ENCODE results near the gene SMCO3.

DNA sequence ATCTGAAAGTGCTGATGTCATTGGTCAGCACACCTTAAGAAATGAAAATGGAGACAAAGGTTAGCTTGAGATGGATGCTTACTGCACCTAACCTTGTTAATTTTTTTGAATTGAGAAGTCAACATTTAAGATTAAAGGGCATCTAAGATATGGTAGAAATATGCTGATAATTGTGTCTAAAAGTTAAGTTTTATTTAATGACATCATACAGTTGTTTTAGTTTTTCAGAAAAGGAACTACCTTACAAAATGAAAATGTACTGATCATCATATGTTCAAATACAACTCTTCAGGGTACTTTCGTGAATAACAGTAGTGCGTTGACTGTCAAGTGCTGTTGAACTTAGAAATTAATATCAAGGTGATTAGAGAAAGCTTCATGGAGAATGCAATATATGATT is 2.5 kb downstream of the SMCO3 start:
- TF ChIP-seq, protein P1, sequence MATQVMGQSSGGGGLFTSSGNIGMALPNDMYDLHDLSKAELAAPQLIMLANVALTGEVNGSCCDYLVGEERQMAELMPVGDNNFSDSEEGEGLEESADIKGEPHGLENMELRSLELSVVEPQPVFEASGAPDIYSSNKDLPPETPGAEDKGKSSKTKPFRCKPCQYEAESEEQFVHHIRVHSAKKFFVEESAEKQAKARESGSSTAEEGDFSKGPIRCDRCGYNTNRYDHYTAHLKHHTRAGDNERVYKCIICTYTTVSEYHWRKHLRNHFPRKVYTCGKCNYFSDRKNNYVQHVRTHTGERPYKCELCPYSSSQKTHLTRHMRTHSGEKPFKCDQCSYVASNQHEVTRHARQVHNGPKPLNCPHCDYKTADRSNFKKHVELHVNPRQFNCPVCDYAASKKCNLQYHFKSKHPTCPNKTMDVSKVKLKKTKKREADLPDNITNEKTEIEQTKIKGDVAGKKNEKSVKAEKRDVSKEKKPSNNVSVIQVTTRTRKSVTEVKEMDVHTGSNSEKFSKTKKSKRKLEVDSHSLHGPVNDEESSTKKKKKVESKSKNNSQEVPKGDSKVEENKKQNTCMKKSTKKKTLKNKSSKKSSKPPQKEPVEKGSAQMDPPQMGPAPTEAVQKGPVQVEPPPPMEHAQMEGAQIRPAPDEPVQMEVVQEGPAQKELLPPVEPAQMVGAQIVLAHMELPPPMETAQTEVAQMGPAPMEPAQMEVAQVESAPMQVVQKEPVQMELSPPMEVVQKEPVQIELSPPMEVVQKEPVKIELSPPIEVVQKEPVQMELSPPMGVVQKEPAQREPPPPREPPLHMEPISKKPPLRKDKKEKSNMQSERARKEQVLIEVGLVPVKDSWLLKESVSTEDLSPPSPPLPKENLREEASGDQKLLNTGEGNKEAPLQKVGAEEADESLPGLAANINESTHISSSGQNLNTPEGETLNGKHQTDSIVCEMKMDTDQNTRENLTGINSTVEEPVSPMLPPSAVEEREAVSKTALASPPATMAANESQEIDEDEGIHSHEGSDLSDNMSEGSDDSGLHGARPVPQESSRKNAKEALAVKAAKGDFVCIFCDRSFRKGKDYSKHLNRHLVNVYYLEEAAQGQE (IDR thresholded peaks at IDR 0.05), result no peak
- TF ChIP-seq JUNB (IDR thresholded peaks at IDR 0.05) (no peak), MYC (IDR thresholded peaks at IDR 0.05; ENCODE audit: borderline replicate concordance, low read length) (no peak), HDAC2 (IDR thresholded peaks at IDR 0.05) (no peak), SREBF2 (IDR thresholded peaks at IDR 0.05) (no peak), MAFK (IDR thresholded peaks at IDR 0.05; ENCODE audit: partially characterized antibody) (no peak), CEBPB (IDR thresholded peaks at IDR 0.05) (no peak), CBX8 (IDR thresholded peaks at IDR 0.05) (no peak), POLR2A (IDR thresholded peaks at IDR 0.05; ENCODE audit: low read length) (no peak), EHMT2 (IDR thresholded peaks at IDR 0.05; ENCODE audit: low read depth) (no peak), FOSL2 (IDR thresholded peaks at IDR 0.05) (no peak), FOSL2 (CRISPR knock-in tag; IDR thresholded peaks at IDR 0.05) (no peak)
- TF ChIP-seq, protein P2, sequence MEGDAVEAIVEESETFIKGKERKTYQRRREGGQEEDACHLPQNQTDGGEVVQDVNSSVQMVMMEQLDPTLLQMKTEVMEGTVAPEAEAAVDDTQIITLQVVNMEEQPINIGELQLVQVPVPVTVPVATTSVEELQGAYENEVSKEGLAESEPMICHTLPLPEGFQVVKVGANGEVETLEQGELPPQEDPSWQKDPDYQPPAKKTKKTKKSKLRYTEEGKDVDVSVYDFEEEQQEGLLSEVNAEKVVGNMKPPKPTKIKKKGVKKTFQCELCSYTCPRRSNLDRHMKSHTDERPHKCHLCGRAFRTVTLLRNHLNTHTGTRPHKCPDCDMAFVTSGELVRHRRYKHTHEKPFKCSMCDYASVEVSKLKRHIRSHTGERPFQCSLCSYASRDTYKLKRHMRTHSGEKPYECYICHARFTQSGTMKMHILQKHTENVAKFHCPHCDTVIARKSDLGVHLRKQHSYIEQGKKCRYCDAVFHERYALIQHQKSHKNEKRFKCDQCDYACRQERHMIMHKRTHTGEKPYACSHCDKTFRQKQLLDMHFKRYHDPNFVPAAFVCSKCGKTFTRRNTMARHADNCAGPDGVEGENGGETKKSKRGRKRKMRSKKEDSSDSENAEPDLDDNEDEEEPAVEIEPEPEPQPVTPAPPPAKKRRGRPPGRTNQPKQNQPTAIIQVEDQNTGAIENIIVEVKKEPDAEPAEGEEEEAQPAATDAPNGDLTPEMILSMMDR (IDR thresholded peaks at IDR 0.05), result no peak; the same call in 1 of the 3 replicates
- TF ChIP-seq, protein P3, sequence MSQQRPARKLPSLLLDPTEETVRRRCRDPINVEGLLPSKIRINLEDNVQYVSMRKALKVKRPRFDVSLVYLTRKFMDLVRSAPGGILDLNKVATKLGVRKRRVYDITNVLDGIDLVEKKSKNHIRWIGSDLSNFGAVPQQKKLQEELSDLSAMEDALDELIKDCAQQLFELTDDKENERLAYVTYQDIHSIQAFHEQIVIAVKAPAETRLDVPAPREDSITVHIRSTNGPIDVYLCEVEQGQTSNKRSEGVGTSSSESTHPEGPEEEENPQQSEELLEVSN (IDR thresholded peaks at IDR 0.05; ENCODE audit: borderline replicate concordance, low read depth), result no peak

Data from A549 (cell line).